ENCODE results near the gene XPO6.

XPO6 gene

DNA sequence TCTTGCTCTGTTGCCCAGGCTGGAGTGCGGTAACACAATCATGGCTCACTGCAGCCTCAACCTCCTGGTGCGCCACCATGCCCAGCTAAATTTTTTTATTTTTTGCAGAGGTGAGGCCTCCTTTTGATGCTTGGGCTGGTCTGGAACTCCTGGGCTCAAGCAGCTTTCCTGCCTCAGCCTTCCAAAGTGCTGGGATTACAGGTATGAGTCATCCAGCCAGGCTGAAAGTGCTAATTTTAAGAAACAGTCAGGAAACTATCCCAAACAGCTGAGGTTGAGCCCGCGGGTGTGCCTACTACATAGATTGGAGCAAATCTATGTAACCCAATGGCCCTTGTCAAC, 738 bp upstream of the XPO6 start:
- H3K4me1 ChIP-seq (ENCODE audit: control insufficient read depth in 5 of 5, insufficient read depth in 5 of 5, low read length in 5 of 5) = peaks cover 0 to 26% (median 22%) of the 10 kb centered on the region in 5 donors
- peak overlapping the region; percentile 81 to 92 (median 90) for H3K4me3 ChIP-seq (ENCODE audit: low read depth in 1 of 5, low read length in 5 of 5)
- peak overlapping the region in 3 of 5 donors; percentile 4 to 66 (median 48) for H3K9ac ChIP-seq (ENCODE audit: low read length in 5 of 5)
- H3K36me3 ChIP-seq (ENCODE audit: control insufficient read depth in 5 of 5, insufficient read depth in 5 of 5, low read length in 5 of 5) = peaks cover 2 to 9% (median 6%) of the 10 kb centered on the region in 5 donors
- H3K27ac ChIP-seq (ENCODE audit: low read depth, low read length) = peak overlapping the region; percentile 55
- H3K27me3 ChIP-seq (ENCODE audit: control insufficient read depth in 5 of 5, insufficient read depth in 4 of 5, low read length in 5 of 5) = no peaks in the 10 kb centered on the region
- H3K9me3 ChIP-seq (ENCODE audit: control insufficient read depth in 5 of 5, low read length in 5 of 5) = no peaks in the 10 kb centered on the region

DNA sequence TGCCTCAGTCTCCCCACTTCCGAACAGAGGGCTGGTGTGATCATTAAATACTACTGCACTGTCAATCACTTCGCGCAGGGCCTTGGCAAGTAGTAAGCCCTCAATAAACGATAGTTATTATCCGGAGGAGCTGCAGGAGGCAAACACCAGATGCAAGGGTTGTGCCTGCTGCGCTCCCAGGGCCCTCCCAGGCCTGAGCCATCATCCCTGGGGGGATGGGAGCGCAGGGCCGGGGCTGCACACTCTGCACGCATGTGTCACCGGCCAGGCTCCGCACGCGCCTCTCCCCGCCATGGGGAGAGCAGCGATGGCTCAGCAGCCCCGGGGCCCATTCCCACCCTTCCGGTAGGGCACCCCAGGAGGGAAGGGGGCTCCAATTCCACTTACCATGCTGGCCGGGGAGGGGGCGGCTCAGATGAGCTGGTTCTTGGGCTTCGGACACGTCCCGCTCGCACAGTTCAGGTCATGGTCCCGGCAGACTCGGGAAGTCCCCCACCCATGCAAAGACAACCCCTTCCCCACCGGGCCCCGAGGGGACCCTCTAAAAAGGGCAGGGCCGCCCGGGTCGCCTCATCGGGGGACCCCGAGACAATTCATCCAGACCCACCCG, 681 bp downstream of the XPO6 start:
- Histone ChIP-seq H3K36me3 (ENCODE audit: control insufficient read depth in 5 of 5, insufficient read depth in 5 of 5, low read length in 5 of 5) (peaks cover 6 to 20% (median 7%) of the 10 kb centered on the region in 5 donors), H3K27me3 (ENCODE audit: control insufficient read depth in 5 of 5, insufficient read depth in 4 of 5, low read length in 5 of 5) (no peaks in the 10 kb centered on the region), H3K9ac (ENCODE audit: low read length in 5 of 5) (peak overlapping the region in 4 of 5 donors; percentile 70 to 80 (median 76)), H3K4me1 (ENCODE audit: control insufficient read depth in 5 of 5, insufficient read depth in 5 of 5, low read length in 5 of 5) (peaks cover 1 to 26% (median 22%) of the 10 kb centered on the region in 5 donors), H3K9me3 (ENCODE audit: control insufficient read depth in 5 of 5, low read length in 5 of 5) (no peaks in the 10 kb centered on the region), H3K27ac (ENCODE audit: low read depth, low read length) (peak overlapping the region; percentile 72), H3K4me3 (ENCODE audit: low read depth in 1 of 5, low read length in 5 of 5) (peak overlapping the region; percentile 49 to 91 (median 81))

DNA sequence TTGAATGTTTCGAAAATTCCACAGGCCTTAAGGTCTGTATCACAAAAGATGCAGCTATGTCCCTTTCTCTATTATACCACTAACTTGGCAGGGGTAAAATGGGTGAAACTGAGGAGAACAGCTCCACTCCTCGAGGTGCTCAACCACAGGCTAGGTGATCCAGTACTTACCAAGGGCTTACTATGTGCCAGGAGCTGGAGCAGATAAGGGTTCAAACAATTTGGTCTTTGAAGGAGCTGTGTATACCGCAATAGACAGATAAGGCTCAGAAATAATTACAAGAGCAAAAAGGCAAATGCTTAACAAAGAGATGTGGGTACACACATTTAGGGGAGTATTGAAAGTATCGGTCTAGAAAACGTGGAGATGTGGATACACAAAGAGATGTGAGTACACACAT, 1.5 kb downstream of the XPO6 start:
- Histone ChIP-seq H3K9ac (ENCODE audit: low read length in 5 of 5) (peak overlapping the region in 3 of 5 donors; percentile 8 to 80 (median 72)), H3K9me3 (ENCODE audit: control insufficient read depth in 5 of 5, low read length in 5 of 5) (no peaks in the 10 kb centered on the region), H3K27me3 (ENCODE audit: control insufficient read depth in 5 of 5, insufficient read depth in 4 of 5, low read length in 5 of 5) (no peaks in the 10 kb centered on the region), H3K36me3 (ENCODE audit: control insufficient read depth in 5 of 5, insufficient read depth in 5 of 5, low read length in 5 of 5) (peaks cover 6 to 25% (median 9%) of the 10 kb centered on the region in 5 donors), H3K27ac (ENCODE audit: low read depth, low read length) (peak overlapping the region; percentile 72), H3K4me1 (ENCODE audit: control insufficient read depth in 5 of 5, insufficient read depth in 5 of 5, low read length in 5 of 5) (peaks cover 1 to 28% (median 25%) of the 10 kb centered on the region in 5 donors), H3K4me3 (ENCODE audit: low read depth in 1 of 5, low read length in 5 of 5) (peak overlapping the region; percentile 49 to 91 (median 81))

DNA sequence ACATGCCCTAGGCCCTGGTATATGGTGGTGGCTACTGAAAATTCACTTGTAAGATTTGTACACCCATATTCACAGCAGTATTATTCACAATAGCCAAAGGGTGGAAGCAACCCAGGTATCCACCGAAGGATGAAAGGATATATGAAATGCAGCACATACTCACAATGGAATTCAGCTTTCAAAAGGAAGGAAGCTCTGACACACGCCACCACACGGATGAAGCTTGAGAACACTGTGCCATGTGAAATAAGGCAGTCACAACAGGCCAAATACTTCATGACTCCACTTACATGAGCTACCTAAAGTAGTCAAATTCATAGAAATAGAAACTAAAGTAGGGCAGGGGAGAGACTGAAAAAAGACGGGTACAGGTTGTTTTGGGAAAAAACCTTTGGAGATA, 2.9 kb downstream of the XPO6 start:
- H3K9ac ChIP-seq (ENCODE audit: low read length in 5 of 5) = no peak overlapping the region
- H3K27ac ChIP-seq (ENCODE audit: low read depth, low read length) = no peak overlapping the region
- H3K4me1 ChIP-seq (ENCODE audit: control insufficient read depth in 5 of 5, insufficient read depth in 5 of 5, low read length in 5 of 5) = peaks cover 1 to 40% (median 38%) of the 10 kb centered on the region in 5 donors
- H3K27me3 ChIP-seq (ENCODE audit: control insufficient read depth in 5 of 5, insufficient read depth in 4 of 5, low read length in 5 of 5) = no peaks in the 10 kb centered on the region
- no peaks in the 10 kb centered on the region for H3K9me3 ChIP-seq (ENCODE audit: control insufficient read depth in 5 of 5, low read length in 5 of 5)
- H3K36me3 ChIP-seq (ENCODE audit: control insufficient read depth in 5 of 5, insufficient read depth in 5 of 5, low read length in 5 of 5) = peaks cover 10 to 34% (median 21%) of the 10 kb centered on the region in 5 donors
- H3K4me3 ChIP-seq (ENCODE audit: low read depth in 1 of 5, low read length in 5 of 5) = no peak overlapping the region

DNA sequence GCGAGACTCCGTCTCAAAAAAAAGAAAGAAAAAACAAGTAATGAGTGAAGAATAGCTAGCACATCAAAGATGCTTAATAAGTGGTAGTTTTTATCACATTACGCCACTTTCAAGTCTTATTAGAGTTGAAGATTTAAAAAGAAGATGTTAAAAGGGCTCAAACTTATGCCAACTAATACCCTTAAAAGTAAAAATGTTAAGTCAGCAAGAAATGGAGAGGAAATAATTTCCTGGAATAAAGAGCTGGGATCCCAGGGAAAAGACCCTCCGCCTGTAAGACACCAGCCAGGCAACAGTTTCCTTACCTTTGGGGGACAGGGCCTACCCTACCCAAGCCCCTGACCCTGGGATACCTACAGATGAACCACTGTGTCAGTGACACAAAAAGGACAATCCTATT, 3.6 kb downstream of the XPO6 start:
- Histone ChIP-seq H3K4me3 (ENCODE audit: low read depth in 1 of 5, low read length in 5 of 5) (no peak overlapping the region), H3K27me3 (ENCODE audit: control insufficient read depth in 5 of 5, insufficient read depth in 4 of 5, low read length in 5 of 5) (no peaks in the 10 kb centered on the region), H3K9me3 (ENCODE audit: control insufficient read depth in 5 of 5, low read length in 5 of 5) (no peaks in the 10 kb centered on the region), H3K27ac (ENCODE audit: low read depth, low read length) (no peak overlapping the region), H3K36me3 (ENCODE audit: control insufficient read depth in 5 of 5, insufficient read depth in 5 of 5, low read length in 5 of 5) (peaks cover 11 to 36% (median 24%) of the 10 kb centered on the region in 5 donors), H3K4me1 (ENCODE audit: control insufficient read depth in 5 of 5, insufficient read depth in 5 of 5, low read length in 5 of 5) (peaks cover 1 to 42% (median 38%) of the 10 kb centered on the region in 5 donors), H3K9ac (ENCODE audit: low read length in 5 of 5) (no peak overlapping the region)

DNA sequence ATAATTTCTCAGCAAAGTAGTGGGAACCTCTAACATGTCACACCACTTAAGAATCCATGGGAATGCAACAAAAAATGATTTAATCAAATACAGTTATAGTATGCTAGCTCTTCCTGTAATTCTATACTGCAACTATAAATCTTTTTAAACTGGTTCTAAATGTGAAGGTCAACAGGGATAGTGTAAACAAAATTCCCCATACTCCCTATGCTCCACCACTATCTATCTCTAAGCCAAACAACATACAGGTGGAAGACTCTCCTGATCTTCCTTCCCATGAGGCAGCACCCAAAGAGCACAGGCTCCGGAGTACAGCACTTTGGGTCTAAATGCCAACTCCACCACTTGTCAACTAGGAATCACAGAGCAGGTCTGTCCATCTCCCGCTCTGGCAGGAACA, 4.4 kb downstream of the XPO6 start:
- Histone ChIP-seq H3K9me3 (ENCODE audit: control insufficient read depth in 5 of 5, low read length in 5 of 5) (no peaks in the 10 kb centered on the region), H3K4me3 (ENCODE audit: low read depth in 1 of 5, low read length in 5 of 5) (no peak overlapping the region), H3K36me3 (ENCODE audit: control insufficient read depth in 5 of 5, insufficient read depth in 5 of 5, low read length in 5 of 5) (peaks cover 14 to 43% (median 31%) of the 10 kb centered on the region in 5 donors), H3K27me3 (ENCODE audit: control insufficient read depth in 5 of 5, insufficient read depth in 4 of 5, low read length in 5 of 5) (no peaks in the 10 kb centered on the region), H3K27ac (ENCODE audit: low read depth, low read length) (no peak overlapping the region), H3K9ac (ENCODE audit: low read length in 5 of 5) (no peak overlapping the region), H3K4me1 (ENCODE audit: control insufficient read depth in 5 of 5, insufficient read depth in 5 of 5, low read length in 5 of 5) (peaks cover 1 to 40% (median 35%) of the 10 kb centered on the region in 5 donors)

DNA sequence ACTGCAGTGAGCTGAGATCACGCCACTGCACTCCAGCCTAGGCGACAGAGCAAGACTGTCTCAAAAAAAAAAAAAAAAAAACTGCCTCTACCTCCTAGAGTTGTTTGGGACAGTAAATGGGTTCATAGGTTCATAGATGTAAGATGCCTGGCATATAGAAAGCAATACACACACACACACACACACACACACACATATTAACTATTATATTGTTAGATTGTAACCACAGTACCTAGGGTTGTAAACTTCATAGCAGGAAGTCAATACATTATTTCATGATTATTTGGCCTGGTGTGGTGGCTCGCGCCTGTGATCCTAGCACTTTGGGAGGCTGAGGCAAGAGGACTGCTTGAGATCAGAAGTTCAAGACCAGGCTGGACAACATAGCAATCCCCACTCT, 5.8 kb downstream of the XPO6 start:
- H3K27ac ChIP-seq (ENCODE audit: low read depth, low read length) = no peak overlapping the region
- H3K4me3 ChIP-seq (ENCODE audit: low read depth in 1 of 5, low read length in 5 of 5) = no peak overlapping the region
- H3K36me3 ChIP-seq (ENCODE audit: control insufficient read depth in 5 of 5, insufficient read depth in 5 of 5, low read length in 5 of 5) = peaks cover 17 to 55% (median 39%) of the 10 kb centered on the region in 5 donors
- H3K9ac ChIP-seq (ENCODE audit: low read length in 5 of 5) = no peak overlapping the region
- peaks cover 1 to 32% (median 28%) of the 10 kb centered on the region in 5 donors for H3K4me1 ChIP-seq (ENCODE audit: control insufficient read depth in 5 of 5, insufficient read depth in 5 of 5, low read length in 5 of 5)
- no peaks in the 10 kb centered on the region for H3K9me3 ChIP-seq (ENCODE audit: control insufficient read depth in 5 of 5, low read length in 5 of 5)
- no peaks in the 10 kb centered on the region for H3K27me3 ChIP-seq (ENCODE audit: control insufficient read depth in 5 of 5, insufficient read depth in 4 of 5, low read length in 5 of 5)

DNA sequence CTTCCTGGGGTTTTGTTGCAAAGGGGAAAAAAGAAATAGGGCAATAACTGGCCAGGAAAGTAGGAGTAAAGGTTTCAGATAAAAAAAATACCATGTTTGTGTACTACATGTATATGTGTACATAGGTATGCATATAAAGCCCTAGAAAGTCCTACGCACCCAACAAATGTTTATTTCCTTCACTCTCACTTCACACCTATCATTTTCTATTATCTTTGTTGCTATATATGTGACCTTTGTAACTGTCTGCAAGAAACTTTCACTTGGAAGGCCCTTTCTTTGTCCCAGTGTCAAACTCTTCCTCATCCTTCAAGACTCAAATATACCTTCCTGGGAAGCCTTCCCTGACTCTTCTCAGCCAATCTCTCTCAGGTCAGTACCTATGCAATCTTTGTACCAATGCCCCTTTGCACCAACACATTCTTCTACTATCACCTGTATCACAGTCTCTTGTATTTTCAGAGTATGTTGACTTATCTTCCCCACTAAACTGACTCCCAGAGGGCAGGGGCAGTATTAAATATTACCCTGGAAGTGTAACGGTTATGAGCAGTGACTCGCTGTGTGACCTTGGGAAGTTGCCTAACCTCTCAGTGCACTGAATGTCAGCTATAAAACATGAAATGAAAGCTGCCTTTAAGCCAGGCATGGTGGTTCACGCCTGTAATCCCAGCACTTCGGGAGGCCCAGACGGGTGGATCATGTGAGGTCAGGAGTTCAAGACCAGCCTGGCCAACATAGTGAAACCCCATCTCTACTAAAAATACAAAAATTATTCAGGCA, 6.5 kb downstream of the XPO6 start:
- no peak overlapping the region for H3K4me3 ChIP-seq (ENCODE audit: low read depth in 1 of 5, low read length in 5 of 5)
- H3K9me3 ChIP-seq (ENCODE audit: control insufficient read depth in 5 of 5, low read length in 5 of 5) = no peaks in the 10 kb centered on the region
- H3K27ac ChIP-seq (ENCODE audit: low read depth, low read length) = no peak overlapping the region
- peaks cover 17 to 59% (median 44%) of the 10 kb centered on the region in 5 donors for H3K36me3 ChIP-seq (ENCODE audit: control insufficient read depth in 5 of 5, insufficient read depth in 5 of 5, low read length in 5 of 5)
- peaks cover 1 to 25% (median 21%) of the 10 kb centered on the region in 5 donors for H3K4me1 ChIP-seq (ENCODE audit: control insufficient read depth in 5 of 5, insufficient read depth in 5 of 5, low read length in 5 of 5)
- H3K9ac ChIP-seq (ENCODE audit: low read length in 5 of 5) = no peak overlapping the region
- no peaks in the 10 kb centered on the region for H3K27me3 ChIP-seq (ENCODE audit: control insufficient read depth in 5 of 5, insufficient read depth in 4 of 5, low read length in 5 of 5)

DNA sequence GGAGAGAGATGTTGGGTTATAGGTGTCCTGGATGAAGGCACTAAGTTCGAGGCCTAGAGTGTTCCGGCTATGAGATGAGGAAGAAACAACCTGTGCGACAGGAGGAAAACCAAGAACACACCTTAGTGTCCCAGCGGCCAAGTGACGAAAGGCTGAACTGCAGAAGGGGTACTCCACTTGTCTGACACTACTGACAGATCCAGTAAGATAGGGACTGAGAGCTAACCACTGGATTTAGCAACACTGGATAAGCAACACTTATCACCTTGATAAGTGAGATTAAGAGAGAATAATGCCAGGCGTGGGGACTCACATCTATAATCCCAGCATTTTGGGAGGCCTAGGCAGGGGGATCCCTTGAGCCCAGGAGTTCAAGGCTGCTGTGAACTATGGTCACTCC, 7.1 kb downstream of the XPO6 start:
- Histone ChIP-seq H3K27ac (ENCODE audit: low read depth, low read length) (no peak overlapping the region), H3K27me3 (ENCODE audit: control insufficient read depth in 5 of 5, insufficient read depth in 4 of 5, low read length in 5 of 5) (no peaks in the 10 kb centered on the region), H3K9me3 (ENCODE audit: control insufficient read depth in 5 of 5, low read length in 5 of 5) (no peaks in the 10 kb centered on the region), H3K4me3 (ENCODE audit: low read depth in 1 of 5, low read length in 5 of 5) (no peak overlapping the region), H3K36me3 (ENCODE audit: control insufficient read depth in 5 of 5, insufficient read depth in 5 of 5, low read length in 5 of 5) (peaks cover 17 to 59% (median 44%) of the 10 kb centered on the region in 5 donors), H3K9ac (ENCODE audit: low read length in 5 of 5) (peak overlapping the region in 3 of 5 donors; percentile 21 to 32 (median 28)), H3K4me1 (ENCODE audit: control insufficient read depth in 5 of 5, insufficient read depth in 5 of 5, low read length in 5 of 5) (peaks cover 1 to 19% (median 14%) of the 10 kb centered on the region in 5 donors)

DNA sequence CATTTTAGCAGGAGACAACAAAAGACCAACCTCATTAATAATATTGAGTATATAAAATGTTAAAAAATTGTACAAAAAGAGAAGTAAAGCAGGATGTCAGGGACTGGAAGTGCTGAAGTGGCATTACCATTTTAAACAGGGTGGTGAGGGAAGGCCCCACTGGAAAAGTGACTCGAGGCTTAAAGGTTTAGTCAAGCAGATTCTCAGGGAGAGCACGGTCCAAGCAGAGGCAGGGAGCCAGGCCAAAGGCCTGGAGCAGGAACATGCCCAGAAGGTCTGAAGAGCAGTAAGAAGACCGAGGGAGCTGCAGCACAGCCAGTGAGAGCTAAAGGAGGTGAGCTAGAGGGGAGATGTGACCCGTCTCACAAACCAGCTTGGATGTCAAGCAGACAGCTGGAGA, 7.6 kb downstream of the XPO6 start:
- H3K9me3 ChIP-seq (ENCODE audit: control insufficient read depth in 5 of 5, low read length in 5 of 5) = no peaks in the 10 kb centered on the region
- H3K27me3 ChIP-seq (ENCODE audit: control insufficient read depth in 5 of 5, insufficient read depth in 4 of 5, low read length in 5 of 5) = no peaks in the 10 kb centered on the region
- no peak overlapping the region for H3K4me3 ChIP-seq (ENCODE audit: low read depth in 1 of 5, low read length in 5 of 5)
- H3K27ac ChIP-seq (ENCODE audit: low read depth, low read length) = no peak overlapping the region
- H3K4me1 ChIP-seq (ENCODE audit: control insufficient read depth in 5 of 5, insufficient read depth in 5 of 5, low read length in 5 of 5) = peaks cover 1 to 19% (median 13%) of the 10 kb centered on the region in 5 donors
- H3K9ac ChIP-seq (ENCODE audit: low read length in 5 of 5) = peak overlapping the region in 3 of 5 donors; percentile 21 to 32 (median 28)
- H3K36me3 ChIP-seq (ENCODE audit: control insufficient read depth in 5 of 5, insufficient read depth in 5 of 5, low read length in 5 of 5) = peaks cover 17 to 59% (median 44%) of the 10 kb centered on the region in 5 donors

All from subcutaneous abdominal adipose tissue (tissue), 5 donors.